ENCODE data around the gene MAVS. TPM values are rescaled to one million over a fixed set of nuclear protein-coding genes. Genes with fewer than 3 reads are reported as not detected.

MAVS gene
- polyA plus RNA-seq, 1 of the 3 experiments (the other 2 are of a cell fraction): 9.1 TPM

- H3K4me3 ChIP-seq (ENCODE audit: low read depth in 2 of 2, low read length in 1 of 2): no peak overlapping the region
- H3K27ac ChIP-seq (ENCODE audit: low read depth in 2 of 2, low read length in 1 of 2): no peak overlapping the region
- no peaks in the 10 kb centered on the region for H3K9me2 ChIP-seq
- peaks cover 42 to 56% of the 10 kb centered on the region in 2 experiments for H3K36me3 ChIP-seq (replicated peaks in 1 of 2; ENCODE audit: control insufficient read depth in 1 of 2, insufficient read depth in 2 of 2, low read length in 1 of 2)
- H3K4me2 ChIP-seq: no peak overlapping the region
- H3K79me2 ChIP-seq (ENCODE audit: insufficient read depth): peaks cover 14% of the 10 kb centered on the region; the same call in 1 of the 2 replicates
- no peaks in the 10 kb centered on the region for H3K9me3 ChIP-seq
- no peaks in the 10 kb centered on the region for H3K4me1 ChIP-seq (ENCODE audit: control insufficient read depth in 1 of 2, insufficient read depth in 2 of 2, low read depth in 1 of 2, low read length in 1 of 2)
- TF ChIP-seq USF1 (IDR thresholded peaks at IDR 0.05; ENCODE audit: borderline replicate concordance, low read depth) (no peak), YY1 (IDR thresholded peaks at IDR 0.05; ENCODE audit: low read depth) (no peak)
- peaks cover 11% of the 10 kb centered on the region for H3F3A ChIP-seq (replicated peaks; ENCODE audit: insufficient read depth)
- H3K9ac ChIP-seq: no peak overlapping the region
- WGBS (ENCODE audit: low lambda C conversion rate): 97% methylated on average over 6 of the region's 6 CpGs
- POLR2A ChIA-PET: no interaction called here
- H3K27me3 ChIP-seq (ENCODE audit: insufficient read depth): no peaks in the 10 kb centered on the region
- CTCF ChIA-PET: interaction anchor here (0.9 kb wide), 1 partner anchor 213 kb away, joined by 3 read pairs; no protein-coding TSS in a partner anchor
- no peak overlapping the region for H2AFZ ChIP-seq (ENCODE audit: low read depth)
- no peak for DNase-seq
- no peaks in the 10 kb centered on the region for H4K20me1 ChIP-seq (ENCODE audit: insufficient read depth)
These were observed 12.1 kb downstream of the MAVS start for GRCh38 chr20:3858689-3859088.

- ChIA-PET POLR2A (no interaction called here), CTCF (interaction anchor here (0.6 to 1.2 kb wide), 2 partner anchors 74 to 211 kb away, joined by 3 read pairs; no protein-coding TSS in a partner anchor)
- Histone ChIP-seq H3K27ac (ENCODE audit: low read depth in 2 of 2, low read length in 1 of 2) (no peak overlapping the region), H3K9me3 (no peaks in the 10 kb centered on the region), H3K9me2 (no peaks in the 10 kb centered on the region), H3K9ac (no peak overlapping the region), H3K36me3 (replicated peaks in 1 of 2; ENCODE audit: control insufficient read depth in 1 of 2, insufficient read depth in 2 of 2, low read length in 1 of 2) (peaks cover 47 to 62% of the 10 kb centered on the region in 2 experiments), H3K4me2 (no peak overlapping the region), H3K4me3 (ENCODE audit: low read depth in 2 of 2, low read length in 1 of 2) (no peak overlapping the region), H3K4me1 (ENCODE audit: control insufficient read depth in 1 of 2, insufficient read depth in 2 of 2, low read depth in 1 of 2, low read length in 1 of 2) (no peaks in the 10 kb centered on the region), H3K79me2 (ENCODE audit: insufficient read depth) (peaks cover 4% of the 10 kb centered on the region; the same call in 1 of the 2 replicates), H2AFZ (ENCODE audit: low read depth) (no peak overlapping the region), H3K27me3 (ENCODE audit: insufficient read depth) (no peaks in the 10 kb centered on the region), H4K20me1 (ENCODE audit: insufficient read depth) (no peaks in the 10 kb centered on the region), H3F3A (replicated peaks; ENCODE audit: insufficient read depth) (no peaks in the 10 kb centered on the region)
- WGBS (ENCODE audit: low lambda C conversion rate): 100% methylated on average over 7 of the region's 7 CpGs
- DNase-seq: no peak
- TF ChIP-seq MEF2A (IDR thresholded peaks at IDR 0.05; ENCODE audit: borderline replicate concordance, low read depth) (no peak), FOXJ3 (CRISPR knock-in tag; IDR thresholded peaks at IDR 0.05) (no peak), TAF1 (IDR thresholded peaks at IDR 0.05; ENCODE audit: borderline replicate concordance, low read depth, low read length) (no peak), REST (IDR thresholded peaks at IDR 0.05; ENCODE audit: low read depth, low read length) (no peak), JUND (IDR thresholded peaks at IDR 0.05) (no peak), IRF3 (IDR thresholded peaks at IDR 0.05; ENCODE audit: low read depth, low read length) (no peak), TEAD4 (IDR thresholded peaks at IDR 0.05; ENCODE audit: borderline replicate concordance, insufficient read depth) (no peak), PBX3 (IDR thresholded peaks at IDR 0.05) (no peak), GABPA (IDR thresholded peaks at IDR 0.05; ENCODE audit: low read depth) (no peak), RXRA (IDR thresholded peaks at IDR 0.05; ENCODE audit: borderline replicate concordance, low read depth) (no peak), RAD21 (IDR thresholded peaks at IDR 0.05; ENCODE audit: low read length) (no peak)
These were observed 14.6 kb downstream of the MAVS start for GRCh38 chr20:3861191-3861590.

Data from SK-N-SH (cell line).